ENCODE data around the gene HS6ST1. TPM values are rescaled to one million over a fixed set of nuclear protein-coding genes. Genes with fewer than 3 reads are reported as not detected.

The HS6ST1 gene
- total RNA-seq, 2 donors from 2014 or later = 21.8 to 32.4 TPM

DNA sequence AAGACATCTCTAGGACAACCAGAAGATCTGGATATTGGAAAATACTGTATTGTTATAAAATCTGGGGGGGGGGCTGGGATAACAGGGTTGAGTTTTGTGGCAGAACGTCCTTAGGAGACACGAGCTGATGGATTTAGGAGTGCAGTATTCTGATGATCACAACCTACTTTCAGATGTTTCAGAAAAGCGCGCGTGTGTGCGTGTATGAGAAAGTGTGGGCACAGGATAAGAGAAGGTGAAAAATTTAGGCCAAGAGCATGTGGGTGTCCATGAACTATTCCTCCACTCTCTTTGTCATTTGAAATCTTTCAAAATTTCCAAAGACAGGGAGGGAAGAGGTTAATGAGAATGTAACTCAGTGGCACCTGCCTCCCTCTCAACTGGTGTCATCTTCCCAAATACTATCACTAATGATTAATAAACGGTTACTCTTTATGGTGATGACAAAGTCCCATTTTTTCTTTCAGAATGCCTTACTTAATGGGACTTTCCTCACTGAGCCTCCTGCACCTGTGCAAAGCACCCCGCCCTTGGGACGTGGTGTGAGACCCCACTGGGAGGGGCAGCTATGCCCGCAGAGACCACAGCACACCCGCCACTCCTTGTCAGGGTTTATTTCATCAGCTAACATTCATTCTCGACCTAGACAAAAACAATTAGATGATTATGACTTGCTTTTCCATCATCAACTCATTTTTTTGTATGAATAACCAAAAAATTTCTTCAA, 53.6 kb downstream of the HS6ST1 start:
- H3K4me1 ChIP-seq (ENCODE audit: control insufficient read depth in 1 of 2, low read depth in 2 of 2) = peaks cover 3 to 7% of the 10 kb centered on the region in 2 donors
- TF ChIP-seq, protein P1, sequence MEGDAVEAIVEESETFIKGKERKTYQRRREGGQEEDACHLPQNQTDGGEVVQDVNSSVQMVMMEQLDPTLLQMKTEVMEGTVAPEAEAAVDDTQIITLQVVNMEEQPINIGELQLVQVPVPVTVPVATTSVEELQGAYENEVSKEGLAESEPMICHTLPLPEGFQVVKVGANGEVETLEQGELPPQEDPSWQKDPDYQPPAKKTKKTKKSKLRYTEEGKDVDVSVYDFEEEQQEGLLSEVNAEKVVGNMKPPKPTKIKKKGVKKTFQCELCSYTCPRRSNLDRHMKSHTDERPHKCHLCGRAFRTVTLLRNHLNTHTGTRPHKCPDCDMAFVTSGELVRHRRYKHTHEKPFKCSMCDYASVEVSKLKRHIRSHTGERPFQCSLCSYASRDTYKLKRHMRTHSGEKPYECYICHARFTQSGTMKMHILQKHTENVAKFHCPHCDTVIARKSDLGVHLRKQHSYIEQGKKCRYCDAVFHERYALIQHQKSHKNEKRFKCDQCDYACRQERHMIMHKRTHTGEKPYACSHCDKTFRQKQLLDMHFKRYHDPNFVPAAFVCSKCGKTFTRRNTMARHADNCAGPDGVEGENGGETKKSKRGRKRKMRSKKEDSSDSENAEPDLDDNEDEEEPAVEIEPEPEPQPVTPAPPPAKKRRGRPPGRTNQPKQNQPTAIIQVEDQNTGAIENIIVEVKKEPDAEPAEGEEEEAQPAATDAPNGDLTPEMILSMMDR (IDR thresholded peaks at IDR 0.05) = no peak
- DNase-seq (ENCODE audit: low spot score) (no peak), ATAC-seq (ENCODE audit: insufficient number of reproducible peaks, low FRiP score, low read depth) (no peak)
- H3K9me3 ChIP-seq = no peaks in the 10 kb centered on the region
- H3K27ac ChIP-seq = no peak overlapping the region
- no peak overlapping the region for H3K4me3 ChIP-seq
- no peaks in the 10 kb centered on the region for H3K27me3 ChIP-seq (replicated peaks; ENCODE audit: insufficient read depth)
- H3K36me3 ChIP-seq = peaks cover 3% of the 10 kb centered on the region

DNA sequence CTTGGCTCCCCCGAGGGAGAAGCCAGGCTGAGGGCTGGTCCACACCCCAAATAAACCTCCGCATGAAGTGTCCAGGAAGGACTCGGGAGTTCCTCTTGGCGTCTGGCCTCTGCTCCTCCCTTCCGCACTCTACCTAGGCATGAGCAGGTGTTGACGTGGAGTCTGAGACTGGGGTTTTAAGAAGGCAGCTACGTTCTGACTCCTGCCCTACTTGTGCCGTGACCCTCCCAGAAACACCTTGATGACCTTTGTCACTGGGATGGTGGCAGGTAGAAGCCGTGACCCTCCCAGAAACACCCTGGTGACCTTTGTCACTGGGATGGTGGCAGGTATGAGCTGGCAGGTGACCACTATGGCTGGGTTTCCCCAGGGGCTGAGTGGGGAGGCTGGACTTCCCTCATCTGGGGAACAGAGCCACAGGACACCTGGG, 54.8 kb downstream of the HS6ST1 start:
- Histone ChIP-seq H3K4me1 (ENCODE audit: control insufficient read depth in 1 of 2, low read depth in 2 of 2) (peaks cover 3 to 7% of the 10 kb centered on the region in 2 donors), H3K4me3 (no peak overlapping the region), H3K27me3 (replicated peaks; ENCODE audit: insufficient read depth) (no peaks in the 10 kb centered on the region), H3K9me3 (no peaks in the 10 kb centered on the region), H3K27ac (no peak overlapping the region), H3K36me3 (peaks cover 3% of the 10 kb centered on the region)
- ATAC-seq (ENCODE audit: insufficient number of reproducible peaks, low FRiP score, low read depth) = no peak
- DNase-seq (ENCODE audit: low spot score) = no peak
- TF ChIP-seq, protein P1 (IDR thresholded peaks at IDR 0.05) = no peak

DNA sequence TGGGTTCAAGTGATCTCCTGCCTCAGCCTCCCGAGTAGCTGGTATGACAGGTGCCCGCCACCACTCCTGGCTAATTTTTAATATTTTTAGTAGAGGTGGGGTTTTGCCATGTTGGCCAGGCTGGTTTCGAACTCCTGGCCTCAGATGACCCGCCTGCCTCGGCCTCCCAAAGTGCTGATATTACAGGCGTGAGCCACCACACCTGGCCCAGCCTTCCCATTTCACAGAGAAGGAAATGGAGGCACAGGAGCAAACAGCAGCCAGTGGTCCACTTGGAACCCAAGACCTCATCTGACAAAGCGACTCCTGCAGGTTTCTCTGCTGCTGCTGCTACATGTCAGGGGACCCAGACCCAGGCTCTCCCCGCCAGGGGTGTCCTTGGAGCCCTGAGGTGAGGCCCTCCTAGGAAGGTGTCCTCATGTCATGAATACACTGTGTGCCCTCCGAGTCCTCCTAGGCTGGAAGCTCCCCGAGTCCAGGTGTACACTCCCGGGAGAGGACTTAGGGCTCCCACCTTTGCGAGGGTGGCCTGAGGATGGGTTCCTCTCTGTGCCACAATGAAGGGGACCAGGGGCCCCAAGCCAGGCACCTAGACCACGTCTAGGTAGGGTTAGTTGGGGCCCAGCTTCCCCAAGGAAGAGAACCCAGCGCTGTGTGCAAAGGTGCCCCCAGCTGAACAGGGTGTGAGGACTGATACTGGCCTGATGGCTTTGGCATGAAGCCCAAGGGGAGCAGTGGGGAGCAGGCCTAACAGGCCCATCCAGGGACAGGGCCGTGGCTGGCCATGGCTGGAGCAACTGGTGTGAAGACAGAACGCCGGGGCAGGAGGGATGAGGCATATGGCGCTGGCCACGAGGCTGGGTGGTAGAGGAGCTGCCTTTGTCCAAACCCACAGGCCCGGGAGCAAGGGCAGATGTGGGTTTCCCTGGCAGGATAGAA, 56.1 kb downstream of the HS6ST1 start:
- no peak overlapping the region for H3K27ac ChIP-seq
- peaks cover 3 to 7% of the 10 kb centered on the region in 2 donors for H3K4me1 ChIP-seq (ENCODE audit: control insufficient read depth in 1 of 2, low read depth in 2 of 2)
- no peaks in the 10 kb centered on the region for H3K9me3 ChIP-seq
- DNase-seq (ENCODE audit: low spot score) = no peak
- ATAC-seq (ENCODE audit: insufficient number of reproducible peaks, low FRiP score, low read depth) = no peak
- no peaks in the 10 kb centered on the region for H3K27me3 ChIP-seq (replicated peaks; ENCODE audit: insufficient read depth)
- H3K4me3 ChIP-seq = no peak overlapping the region
- no peaks in the 10 kb centered on the region for H3K36me3 ChIP-seq
- TF ChIP-seq, protein P1 (IDR thresholded peaks at IDR 0.05) = no peak

DNA sequence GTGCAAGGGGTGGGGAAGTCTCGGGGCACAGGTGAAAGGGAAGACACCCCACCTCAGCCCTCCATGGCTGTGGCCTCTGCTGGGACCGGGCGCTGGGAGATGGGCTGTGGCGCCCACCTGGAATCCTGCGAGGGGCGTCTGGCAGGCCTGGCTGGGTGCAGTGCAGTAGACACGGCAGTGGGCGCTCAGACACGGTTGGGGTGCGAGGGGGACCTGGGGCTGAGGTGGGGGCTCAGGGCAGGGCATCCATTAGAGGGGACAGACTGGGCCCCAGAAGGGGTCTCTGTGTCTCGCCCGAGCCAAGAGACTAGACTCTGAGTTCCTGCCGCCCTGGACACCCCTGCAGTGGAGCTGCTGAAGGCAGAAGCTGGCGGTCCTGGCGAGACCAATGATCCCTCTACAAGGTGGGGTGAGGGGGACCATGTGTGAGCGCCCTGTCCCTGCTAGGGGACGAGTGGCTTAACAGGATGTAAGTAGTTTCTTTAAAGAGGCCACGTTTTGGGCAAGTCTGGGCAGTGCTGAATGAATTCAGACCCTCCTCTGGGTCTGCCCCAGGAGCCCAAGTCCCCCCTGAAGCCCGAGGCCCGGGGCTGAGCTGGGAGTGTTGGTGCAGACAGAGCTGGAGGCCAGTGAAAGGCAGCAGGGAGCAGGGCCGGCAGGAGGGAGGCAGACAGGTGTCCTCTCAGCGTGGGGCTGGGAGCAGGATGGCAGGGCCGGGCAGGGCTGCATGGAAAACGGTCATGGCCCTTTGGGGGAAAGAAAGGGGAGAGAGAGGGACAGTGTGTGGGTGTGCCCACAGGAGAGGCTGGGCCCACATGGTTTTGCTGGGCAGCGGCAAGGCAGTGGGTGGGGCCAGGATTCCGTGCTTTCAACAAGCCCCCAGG, 57.2 kb downstream of the HS6ST1 start:
- H3K27me3 ChIP-seq (replicated peaks; ENCODE audit: insufficient read depth) = no peaks in the 10 kb centered on the region
- H3K36me3 ChIP-seq = no peaks in the 10 kb centered on the region
- TF ChIP-seq, protein P1 (IDR thresholded peaks at IDR 0.05) = no peak
- DNase-seq (ENCODE audit: low spot score) (no peak), ATAC-seq (ENCODE audit: insufficient number of reproducible peaks, low FRiP score, low read depth) (no peak)
- H3K4me1 ChIP-seq (ENCODE audit: control insufficient read depth in 1 of 2, low read depth in 2 of 2) = peaks cover 3 to 7% of the 10 kb centered on the region in 2 donors
- H3K4me3 ChIP-seq = no peak overlapping the region
- peak overlapping the region; percentile 51 to 67 for H3K27ac ChIP-seq
- no peaks in the 10 kb centered on the region for H3K9me3 ChIP-seq
